Left ventricle myocardium inferior (tissue), 1 donor: ENCODE data around the gene GYS1. TPM values are rescaled to one million over a fixed set of nuclear protein-coding genes. Genes with fewer than 3 reads are reported as not detected.
A peak's percentile ranks its signal among the peaks of the same experiment; 100 is the strongest.

Experiments used
- DNase-seq: peaks from one replicate; pipeline ENCODE4 v3.0.0-alpha.2; 2020
- H3K27ac ChIP-seq: fragments of 200-600 bp; replicated peaks from 2 replicates; pipeline ENCODE4 v1.8.0; 2021
- H3K27me3 ChIP-seq: fragments of 200-600 bp; 2 replicates; pipeline ENCODE4 v1.8.0; 2021; ENCODE audit warnings: low read depth
- H3K36me3 ChIP-seq: fragments of 200-600 bp; 2 replicates; pipeline ENCODE4 v1.8.0; 2021
- H3K4me1 ChIP-seq: fragments of 200-600 bp; 2 replicates; pipeline ENCODE4 v1.8.0; 2021
- H3K4me3 ChIP-seq: fragments of 200-600 bp; 2 replicates; pipeline ENCODE4 v1.8.0; 2021; ENCODE audit warnings: mild to moderate bottlenecking, moderate library complexity
- H3K9me3 ChIP-seq: fragments of 200-600 bp; replicated peaks from 2 replicates; pipeline ENCODE4 v1.8.0; 2021
- intact Hi-C: fragments of 100-400 bp; cut with micrococcal nuclease; formaldehyde crosslinking; loops from one replicate; pipeline ENCODE4 v1.11.0; 2022
- total RNA-seq: library from RNA; stranded (reverse); fragmentation: NEBNext Ultra II Directional; extraction: Animal tissue kit (Norgen Biotek cat#: 25700); gene quantifications from one replicate; pipeline ENCODE4 v1.2.1, GENCODE V29; 2021
- TF ChIP-seq, protein P1 (sequence below): fragments of 200-600 bp; IDR thresholded peaks from 2 replicates; pipeline ENCODE4 v1.8.0; 2021; ENCODE audit warnings: antibody characterized with exemption, mild to moderate bottlenecking, borderline replicate concordance
- donor health status: DM: no; HTN: yes; CAD: no; lungs with severe emphysema.

GYS1 gene
- total RNA-seq, 1 donor from 2014 or later: 138 TPM

DNA sequence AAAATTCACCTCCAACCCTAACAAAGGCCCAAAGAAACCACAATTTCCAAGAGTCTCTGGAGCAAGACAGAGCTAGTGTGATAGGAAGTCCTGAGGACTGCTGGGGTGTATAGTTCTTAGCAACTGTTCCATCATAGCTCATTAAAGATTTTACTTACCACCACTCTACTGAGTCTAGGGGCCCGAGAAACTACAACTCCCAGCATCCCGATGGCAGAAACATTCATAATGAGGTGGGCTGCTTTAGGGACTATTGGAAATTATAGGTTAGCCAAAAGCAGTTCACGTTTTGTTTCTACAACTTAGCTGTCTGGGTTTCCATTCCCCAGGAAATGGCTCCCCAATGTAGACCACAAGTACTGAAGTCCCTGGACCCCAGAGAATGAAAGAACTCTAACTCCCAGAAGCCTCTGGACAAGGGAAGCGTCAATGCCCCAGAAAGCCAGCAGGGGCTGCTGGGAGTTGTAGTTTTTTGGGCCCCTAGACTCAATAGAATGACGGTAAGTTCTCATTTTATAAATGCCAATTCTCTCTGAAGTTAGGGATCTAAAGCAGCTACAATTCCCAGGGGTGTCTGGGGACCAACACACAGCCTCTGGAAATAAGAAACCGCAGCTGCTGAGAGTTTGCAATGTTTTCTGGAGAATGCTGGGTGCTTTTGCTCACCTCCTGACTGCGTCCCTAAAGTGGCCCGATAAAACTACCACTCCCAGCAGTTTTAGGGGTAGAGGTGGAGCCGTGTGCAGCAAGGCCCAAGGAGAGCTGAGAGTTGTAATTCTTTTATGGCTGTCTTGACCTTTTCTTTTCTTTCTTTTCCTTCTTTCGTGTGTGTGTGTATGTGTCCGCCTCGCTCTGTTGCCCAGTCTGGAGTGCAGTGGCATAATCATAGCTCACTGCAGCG lies 16.9 kb downstream of the GYS1 start:
- intact Hi-C loops: no loop called here
- Histone ChIP-seq H3K4me1 (peaks cover 36% of the 10 kb centered on the region), H3K4me3 (no peak overlapping the region), H3K27me3 (no peaks in the 10 kb centered on the region), H3K9me3 (no peaks in the 10 kb centered on the region), H3K27ac (peak overlapping the region; percentile 91), H3K36me3 (peaks cover 70% of the 10 kb centered on the region)
- TF ChIP-seq, protein P1, sequence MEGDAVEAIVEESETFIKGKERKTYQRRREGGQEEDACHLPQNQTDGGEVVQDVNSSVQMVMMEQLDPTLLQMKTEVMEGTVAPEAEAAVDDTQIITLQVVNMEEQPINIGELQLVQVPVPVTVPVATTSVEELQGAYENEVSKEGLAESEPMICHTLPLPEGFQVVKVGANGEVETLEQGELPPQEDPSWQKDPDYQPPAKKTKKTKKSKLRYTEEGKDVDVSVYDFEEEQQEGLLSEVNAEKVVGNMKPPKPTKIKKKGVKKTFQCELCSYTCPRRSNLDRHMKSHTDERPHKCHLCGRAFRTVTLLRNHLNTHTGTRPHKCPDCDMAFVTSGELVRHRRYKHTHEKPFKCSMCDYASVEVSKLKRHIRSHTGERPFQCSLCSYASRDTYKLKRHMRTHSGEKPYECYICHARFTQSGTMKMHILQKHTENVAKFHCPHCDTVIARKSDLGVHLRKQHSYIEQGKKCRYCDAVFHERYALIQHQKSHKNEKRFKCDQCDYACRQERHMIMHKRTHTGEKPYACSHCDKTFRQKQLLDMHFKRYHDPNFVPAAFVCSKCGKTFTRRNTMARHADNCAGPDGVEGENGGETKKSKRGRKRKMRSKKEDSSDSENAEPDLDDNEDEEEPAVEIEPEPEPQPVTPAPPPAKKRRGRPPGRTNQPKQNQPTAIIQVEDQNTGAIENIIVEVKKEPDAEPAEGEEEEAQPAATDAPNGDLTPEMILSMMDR: no peak
- no peak for DNase-seq

DNA sequence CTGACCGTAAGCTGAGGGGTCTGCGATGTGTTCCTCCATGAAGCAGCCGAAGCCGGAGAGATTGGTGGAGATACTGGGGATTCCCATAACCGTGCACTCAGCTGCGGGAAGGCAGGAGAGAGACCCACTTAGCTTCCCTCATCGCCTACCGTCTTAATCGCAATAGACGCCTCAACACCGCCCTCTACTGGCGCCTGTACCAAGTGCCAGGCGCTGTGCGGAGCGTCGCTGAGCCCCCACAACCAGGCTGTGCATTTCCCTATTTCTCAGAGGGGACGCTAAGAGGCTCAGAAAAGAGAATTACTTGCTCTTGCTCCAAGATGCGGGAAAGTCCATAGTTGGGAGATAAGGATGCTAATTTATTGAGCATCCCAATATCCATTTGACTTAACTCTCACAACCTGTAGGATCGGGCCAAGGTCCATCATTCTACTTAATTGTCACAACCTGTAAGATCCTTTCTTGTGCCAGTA lies 22.1 kb downstream of the GYS1 start:
- Histone ChIP-seq H3K9me3 (no peaks in the 10 kb centered on the region), H3K4me1 (peaks cover 53% of the 10 kb centered on the region), H3K36me3 (peaks cover 85% of the 10 kb centered on the region), H3K27ac (peak overlapping the region; percentile 25), H3K27me3 (no peaks in the 10 kb centered on the region), H3K4me3 (no peak overlapping the region)
- peak; percentile 81 for DNase-seq
- intact Hi-C loops: no loop called here
- TF ChIP-seq, protein P1: peak; percentile 96

DNA sequence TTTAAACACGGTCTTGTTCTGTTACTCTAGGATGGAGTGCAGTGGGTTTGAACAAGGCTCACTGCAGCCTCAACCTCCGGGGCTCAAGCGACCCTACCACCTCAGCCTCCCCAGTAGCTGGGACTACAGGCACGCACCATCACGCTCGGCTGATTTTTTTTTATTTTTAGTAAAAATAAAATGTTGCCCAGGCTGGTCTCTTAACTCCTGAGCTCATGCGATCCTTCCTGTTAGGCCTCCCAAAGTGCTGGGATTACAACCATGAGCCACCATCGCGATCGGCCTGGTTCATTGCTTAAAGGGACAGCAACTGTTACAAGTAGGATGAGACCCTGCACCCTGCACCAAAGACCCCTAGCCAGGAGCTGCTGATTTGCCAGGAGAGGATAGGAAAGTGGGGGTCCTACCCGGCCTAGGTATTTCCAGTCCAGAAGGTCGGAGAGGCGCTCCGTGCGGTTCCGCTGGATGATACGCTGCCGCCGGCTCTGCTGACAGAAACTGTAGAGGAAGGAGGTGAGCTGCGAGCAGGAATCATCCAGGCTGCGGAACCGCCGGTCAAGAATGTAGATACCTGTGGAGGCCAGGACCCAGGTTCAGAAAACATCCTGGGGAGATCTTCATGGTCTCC lies 22.9 kb downstream of the GYS1 start:
- Histone ChIP-seq H3K36me3 (peaks cover 80% of the 10 kb centered on the region), H3K4me1 (peaks cover 61% of the 10 kb centered on the region), H3K27me3 (no peaks in the 10 kb centered on the region), H3K9me3 (no peaks in the 10 kb centered on the region), H3K4me3 (no peak overlapping the region), H3K27ac (peak overlapping the region; percentile 25)
- no peak for DNase-seq
- intact Hi-C loops: no loop called here
- TF ChIP-seq, protein P1: no peak

DNA sequence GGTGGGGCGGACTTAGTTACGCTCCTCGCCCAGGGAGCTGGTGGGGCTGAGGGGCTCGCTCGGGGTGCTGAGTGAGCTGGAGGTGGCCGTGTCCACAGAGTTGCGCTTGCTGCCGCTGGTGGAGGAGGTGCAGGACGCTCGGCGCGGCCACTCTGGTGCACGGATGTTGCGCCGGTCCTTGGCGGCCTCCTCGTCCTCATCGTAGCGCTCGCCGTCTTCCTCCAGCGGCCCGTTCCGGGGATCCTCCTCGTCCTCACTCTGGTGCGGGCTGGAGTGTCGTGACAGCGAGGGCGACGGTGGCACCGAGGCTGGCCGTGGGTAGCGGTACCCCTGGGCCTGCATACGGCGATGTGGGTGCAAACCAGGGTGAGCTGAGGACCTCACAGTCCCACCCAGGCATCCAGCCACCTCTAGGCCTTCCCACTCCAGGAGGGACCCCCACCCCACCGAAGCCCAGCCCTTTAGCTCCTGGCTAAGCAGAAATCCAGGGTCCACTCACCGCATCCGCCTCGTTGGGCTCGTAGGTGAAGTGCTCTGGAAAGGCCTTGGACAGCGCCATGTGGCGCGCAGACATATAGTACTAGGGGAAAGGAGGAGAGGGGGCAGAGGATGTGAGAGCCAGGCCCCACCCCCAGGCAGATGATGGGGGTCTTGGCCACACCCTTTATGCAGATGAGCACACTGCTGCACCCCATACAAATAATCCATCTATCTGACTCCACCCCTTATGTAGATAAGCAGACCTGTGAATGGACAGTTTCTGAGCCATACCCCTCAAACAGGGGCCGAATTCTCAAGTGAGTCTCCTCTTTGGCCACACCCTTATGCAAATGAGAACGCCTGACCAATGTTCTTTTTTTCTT lies 23.6 kb downstream of the GYS1 start:
- peak overlapping the region; percentile 94 for H3K27ac ChIP-seq
- no peak for DNase-seq
- H3K4me3 ChIP-seq: no peak overlapping the region
- H3K27me3 ChIP-seq: no peaks in the 10 kb centered on the region
- peaks cover 75% of the 10 kb centered on the region for H3K36me3 ChIP-seq
- H3K4me1 ChIP-seq: peaks cover 66% of the 10 kb centered on the region
- TF ChIP-seq, protein P1: no peak
- intact Hi-C loops: no loop called here
- no peaks in the 10 kb centered on the region for H3K9me3 ChIP-seq

DNA sequence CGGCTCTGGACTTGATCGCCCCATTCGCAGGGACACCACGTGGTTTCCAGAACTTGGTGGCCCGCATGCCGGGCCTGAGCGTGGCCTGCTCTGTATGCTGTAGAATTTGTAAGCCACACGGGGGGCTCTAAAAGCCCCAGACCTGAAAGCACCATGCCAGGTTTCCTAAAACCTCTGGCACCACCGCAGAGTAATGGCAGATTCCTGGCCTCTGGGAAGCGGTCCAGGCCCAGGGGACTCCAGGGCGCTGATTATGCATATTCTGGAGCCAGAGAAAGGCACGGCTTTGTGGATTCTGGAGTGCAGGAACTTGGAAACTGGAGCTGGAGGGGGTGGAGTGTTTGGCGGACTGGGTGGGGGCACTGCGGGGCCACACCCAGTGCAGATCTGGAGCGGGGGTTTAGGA lies 24.3 kb downstream of the GYS1 start:
- TF ChIP-seq, protein P1: no peak
- intact Hi-C loops: no loop called here
- Histone ChIP-seq H3K36me3 (peaks cover 68% of the 10 kb centered on the region), H3K27ac (peak overlapping the region; percentile 94), H3K4me1 (peaks cover 73% of the 10 kb centered on the region), H3K9me3 (no peaks in the 10 kb centered on the region), H3K4me3 (no peak overlapping the region), H3K27me3 (no peaks in the 10 kb centered on the region)
- DNase-seq: no peak
